Spinal cord (tissue), 10 donors: Measurements from ENCODE around the gene NHSL2. TPM values are rescaled to one million over a fixed set of nuclear protein-coding genes. Genes with fewer than 3 reads are reported as not detected.

ENCODE experiments used
- DNase-seq, 6 donors: peaks; one replicate each; pipeline versions ENCODE4 v3.0.0 to v3.0.0-alpha.2; 2013 to 2015; ENCODE audit warnings: low spot score in 6 of 6, low read depth in 4 of 6
- H3K27ac ChIP-seq: one replicate; pipeline ENCODE4 v1.5.1; 2013; ENCODE audit warnings: low read depth, low read length, control low read depth
- H3K27me3 ChIP-seq: one replicate; pipeline ENCODE4 v1.6.1; 2013; ENCODE audit warnings: low read length; ENCODE audit not compliant: control insufficient read depth, insufficient read depth
- H3K36me3 ChIP-seq: one replicate; pipeline ENCODE4 v1.6.1; 2013; ENCODE audit warnings: low read length; ENCODE audit not compliant: control insufficient read depth, insufficient read depth
- H3K4me1 ChIP-seq: one replicate; pipeline ENCODE4 v1.6.1; 2013; ENCODE audit warnings: low read length; ENCODE audit not compliant: control insufficient read depth, insufficient read depth
- H3K4me3 ChIP-seq: one replicate; pipeline ENCODE4 v1.5.1; 2013; ENCODE audit warnings: low read depth, low read length, control low read depth
- H3K9me3 ChIP-seq: one replicate; pipeline ENCODE4 v1.6.1; 2013; ENCODE audit warnings: low read length; ENCODE audit not compliant: control insufficient read depth, insufficient read depth
- WGBS: methylation state at CpG from one replicate; pipeline ENCODE4 v1.1.5; 2013; ENCODE audit warnings: missing lambda C conversion rate; ENCODE audit not compliant: insufficient coverage; 5-methylcytosine and 5-hydroxymethylcytosine counted together
- polyA plus RNA-seq, 2 donors: library from polyadenylated mRNA; unstranded; fragments of 120-200 nt; gene quantifications; one replicate each; pipeline ENCODE4 v1.2.1, GENCODE V29; 2013; ENCODE audit not compliant: insufficient read length in 2 of 2
- small RNA-seq: library from RNA; depleted of rRNA; stranded (forward); fragments of <200 nt; gene quantifications from one replicate; pipeline ENCODE3, GENCODE V24; 2014; ENCODE audit warnings: low replicate concordance
- total RNA-seq, 2 donors: library from RNA; depleted of rRNA in 1 of 2; stranded (reverse); fragments of 120-200 nt in 1 of 2; fragments of >200 nt in 1 of 2; gene quantifications; one replicate each; pipeline versions ENCODE4 v1.2.3 to v1.2.4, GENCODE V29; 2013 to 2014
- donor health status: healthy.

NHSL2 gene
- total and polyA plus RNA-seq, 4 donors, result 6.1 to 19.2 (median 8.5) TPM

- Histone ChIP-seq H3K36me3 (peaks cover under 1% of the 10 kb centered on the region), H3K4me1 (peaks cover 5% of the 10 kb centered on the region), H3K27me3 (peaks cover 2% of the 10 kb centered on the region), H3K9me3 (no peaks in the 10 kb centered on the region), H3K27ac (peak within 1 kb of the TSS; percentile 89), H3K4me3 (peak within 1 kb of the TSS; percentile 73)
- WGBS, result 16% methylated on average over 35 of the region's 46 CpGs
- peak; percentile 79 to 99 (median 92) for DNase-seq
Measured at GRCh38 chrX:72181178-72182125, 270.8 kb downstream of the NHSL2 start, which contains the start of gene PIN4. TSS of gene PIN4 (plus strand) at chrX:72181757. CDS start at chrX:72181786, 29 bp downstream.

DNA sequence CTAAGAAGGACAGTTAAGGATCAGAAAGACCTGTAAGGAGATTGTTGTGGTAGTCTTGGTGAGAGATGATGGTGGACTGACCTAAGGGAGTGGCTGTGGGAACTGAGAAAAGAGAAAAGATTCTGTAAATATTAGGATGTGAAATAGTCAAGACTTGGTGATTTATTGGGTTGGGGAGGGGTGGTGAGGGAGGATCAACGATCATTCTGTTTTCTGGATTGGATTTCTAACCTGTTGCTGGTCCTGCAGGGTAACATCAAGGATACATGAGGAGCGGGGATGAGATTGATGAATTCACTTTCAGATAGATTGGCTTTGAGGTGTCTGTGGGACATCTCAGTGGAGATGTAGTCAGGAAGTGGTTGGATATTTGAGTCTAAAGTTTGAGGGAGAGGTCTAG is 272.3 kb downstream of the NHSL2 start:
- H3K4me3 ChIP-seq, result no peak overlapping the region
- peaks cover 3% of the 10 kb centered on the region for H3K36me3 ChIP-seq
- no peaks in the 10 kb centered on the region for H3K9me3 ChIP-seq
- WGBS, result 81% methylated on average over 2 of the region's 2 CpGs
- DNase-seq, result no peak
- peaks cover 5% of the 10 kb centered on the region for H3K4me1 ChIP-seq
- H3K27ac ChIP-seq, result no peak overlapping the region
- peaks cover 2% of the 10 kb centered on the region for H3K27me3 ChIP-seq

GRCh38 chrX:72201836-72202536 is 291.3 kb downstream of the NHSL2 start:
- no CpG with 5 or more reads among the region's 7 CpGs for WGBS
- Histone ChIP-seq H3K27me3 (peaks cover 4% of the 10 kb centered on the region), H3K4me3 (no peak overlapping the region), H3K9me3 (no peaks in the 10 kb centered on the region), H3K4me1 (no peaks in the 10 kb centered on the region), H3K36me3 (no peaks in the 10 kb centered on the region), H3K27ac (no peak overlapping the region)
- DNase-seq, result no peak

Small RNA genes lying within 50 kb of the gene (small RNA-seq; reads per million reads assigned to genes)
- not detected for gene RNU6-1078P

Other genes with a start within 250 kb of the NHSL2 start
- gene CXorf49, start 192.6 kb upstream of the NHSL2 start, total RNA-seq, result under 1 TPM in 1 of 2 donors, not detected in 1; 0.88 TPM
- not detected for gene CXorf49, start 192.6 kb upstream of the NHSL2 start, polyA plus RNA-seq
- gene CXorf49B, start 147.5 kb upstream of the NHSL2 start, total RNA-seq, result under 1 TPM in 1 of 2 donors, not detected in 1; 0.88 TPM
- not detected for gene CXorf49B, start 147.5 kb upstream of the NHSL2 start, polyA plus RNA-seq
- 1 to 10 TPM; 8.2 to 8.7 TPM for gene RTL5, start 221.1 kb downstream of the NHSL2 start, total RNA-seq
- 10 to 100 TPM; 31.2 to 32.9 TPM for gene RTL5, start 221.1 kb downstream of the NHSL2 start, polyA plus RNA-seq